ENCODE results near the gene SH2D7.

GRCh38 chr15:78055919-78056713 is 36.2 kb upstream of the SH2D7 start:
- TF ChIP-seq, protein P1, sequence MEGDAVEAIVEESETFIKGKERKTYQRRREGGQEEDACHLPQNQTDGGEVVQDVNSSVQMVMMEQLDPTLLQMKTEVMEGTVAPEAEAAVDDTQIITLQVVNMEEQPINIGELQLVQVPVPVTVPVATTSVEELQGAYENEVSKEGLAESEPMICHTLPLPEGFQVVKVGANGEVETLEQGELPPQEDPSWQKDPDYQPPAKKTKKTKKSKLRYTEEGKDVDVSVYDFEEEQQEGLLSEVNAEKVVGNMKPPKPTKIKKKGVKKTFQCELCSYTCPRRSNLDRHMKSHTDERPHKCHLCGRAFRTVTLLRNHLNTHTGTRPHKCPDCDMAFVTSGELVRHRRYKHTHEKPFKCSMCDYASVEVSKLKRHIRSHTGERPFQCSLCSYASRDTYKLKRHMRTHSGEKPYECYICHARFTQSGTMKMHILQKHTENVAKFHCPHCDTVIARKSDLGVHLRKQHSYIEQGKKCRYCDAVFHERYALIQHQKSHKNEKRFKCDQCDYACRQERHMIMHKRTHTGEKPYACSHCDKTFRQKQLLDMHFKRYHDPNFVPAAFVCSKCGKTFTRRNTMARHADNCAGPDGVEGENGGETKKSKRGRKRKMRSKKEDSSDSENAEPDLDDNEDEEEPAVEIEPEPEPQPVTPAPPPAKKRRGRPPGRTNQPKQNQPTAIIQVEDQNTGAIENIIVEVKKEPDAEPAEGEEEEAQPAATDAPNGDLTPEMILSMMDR (IDR thresholded peaks at IDR 0.05) = no peak
- TF ChIP-seq RFX5 (IDR thresholded peaks at IDR 0.05) (no peak), EP300 (IDR thresholded peaks at IDR 0.05) (no peak), CHD2 (IDR thresholded peaks at IDR 0.05; ENCODE audit: low read length, partially characterized antibody) (no peak), KDM5A (IDR thresholded peaks at IDR 0.05) (no peak), CEBPB (IDR thresholded peaks at IDR 0.05) (no peak), PBX3 (IDR thresholded peaks at IDR 0.05) (no peak)
- TF ChIP-seq, protein P2, sequence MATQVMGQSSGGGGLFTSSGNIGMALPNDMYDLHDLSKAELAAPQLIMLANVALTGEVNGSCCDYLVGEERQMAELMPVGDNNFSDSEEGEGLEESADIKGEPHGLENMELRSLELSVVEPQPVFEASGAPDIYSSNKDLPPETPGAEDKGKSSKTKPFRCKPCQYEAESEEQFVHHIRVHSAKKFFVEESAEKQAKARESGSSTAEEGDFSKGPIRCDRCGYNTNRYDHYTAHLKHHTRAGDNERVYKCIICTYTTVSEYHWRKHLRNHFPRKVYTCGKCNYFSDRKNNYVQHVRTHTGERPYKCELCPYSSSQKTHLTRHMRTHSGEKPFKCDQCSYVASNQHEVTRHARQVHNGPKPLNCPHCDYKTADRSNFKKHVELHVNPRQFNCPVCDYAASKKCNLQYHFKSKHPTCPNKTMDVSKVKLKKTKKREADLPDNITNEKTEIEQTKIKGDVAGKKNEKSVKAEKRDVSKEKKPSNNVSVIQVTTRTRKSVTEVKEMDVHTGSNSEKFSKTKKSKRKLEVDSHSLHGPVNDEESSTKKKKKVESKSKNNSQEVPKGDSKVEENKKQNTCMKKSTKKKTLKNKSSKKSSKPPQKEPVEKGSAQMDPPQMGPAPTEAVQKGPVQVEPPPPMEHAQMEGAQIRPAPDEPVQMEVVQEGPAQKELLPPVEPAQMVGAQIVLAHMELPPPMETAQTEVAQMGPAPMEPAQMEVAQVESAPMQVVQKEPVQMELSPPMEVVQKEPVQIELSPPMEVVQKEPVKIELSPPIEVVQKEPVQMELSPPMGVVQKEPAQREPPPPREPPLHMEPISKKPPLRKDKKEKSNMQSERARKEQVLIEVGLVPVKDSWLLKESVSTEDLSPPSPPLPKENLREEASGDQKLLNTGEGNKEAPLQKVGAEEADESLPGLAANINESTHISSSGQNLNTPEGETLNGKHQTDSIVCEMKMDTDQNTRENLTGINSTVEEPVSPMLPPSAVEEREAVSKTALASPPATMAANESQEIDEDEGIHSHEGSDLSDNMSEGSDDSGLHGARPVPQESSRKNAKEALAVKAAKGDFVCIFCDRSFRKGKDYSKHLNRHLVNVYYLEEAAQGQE (IDR thresholded peaks at IDR 0.05) = no peak

Data from A549 (cell line).